Osteoblast (primary cell): ENCODE results near the gene SLC9A5. TPM values are rescaled to one million over a fixed set of nuclear protein-coding genes. Genes with fewer than 3 reads are reported as not detected.

Experiments used
- DNase-seq: peaks from one replicate; pipeline ENCODE4 v3.0.0; 2011; ENCODE audit warnings: low spot score, mixed read lengths; ENCODE audit not compliant: insufficient read length; ENCODE audit errors: missing footprints
- H2AFZ ChIP-seq: 2 replicates; pipeline ENCODE4 v1.6.0; 2011; ENCODE audit warnings: mild to moderate bottlenecking, low read length
- H3K27ac ChIP-seq: 2 replicates; pipeline ENCODE4 v1.5.1; 2011; ENCODE audit warnings: mild to moderate bottlenecking, low read depth, low read length, moderate library complexity
- H3K27me3 ChIP-seq: 2 replicates; pipeline ENCODE4 v1.6.0; 2012; ENCODE audit warnings: mild to moderate bottlenecking, control low read depth, inconsistent platforms, low read length, moderate library complexity; ENCODE audit not compliant: insufficient read depth
- H3K36me3 ChIP-seq: 2 replicates; pipeline ENCODE4 v1.5.1; 2011; ENCODE audit warnings: mild to moderate bottlenecking, low read length, control low read depth, moderate library complexity; ENCODE audit not compliant: insufficient read depth
- H3K4me1 ChIP-seq: 2 replicates; pipeline ENCODE4 v1.5.1; 2011; ENCODE audit warnings: mild to moderate bottlenecking, low read length, control low read depth, moderate library complexity; ENCODE audit not compliant: insufficient read depth
- H3K4me2 ChIP-seq: 2 replicates; pipeline ENCODE4 v1.6.0; 2011; ENCODE audit warnings: mild to moderate bottlenecking, low read length; ENCODE audit not compliant: insufficient read depth
- H3K4me3 ChIP-seq: fragments of 200-600 bp; sonication (generic); 3 replicates; pipeline ENCODE4 v1.5.1; 2012; ENCODE audit warnings: mild to moderate bottlenecking, low read length, inconsistent platforms; ENCODE audit not compliant: insufficient read depth
- H3K79me2 ChIP-seq: 2 replicates; pipeline ENCODE4 v1.6.0; 2012; ENCODE audit warnings: mild to moderate bottlenecking, low read length, control low read depth, inconsistent platforms; ENCODE audit not compliant: insufficient read depth
- H3K9me3 ChIP-seq: 2 replicates; pipeline ENCODE4 v1.5.1; 2011; ENCODE audit warnings: low read depth, low read length, control low read depth
- H4K20me1 ChIP-seq: 2 replicates; pipeline ENCODE4 v1.6.0; 2012; ENCODE audit warnings: mild to moderate bottlenecking, low read length, control low read depth; ENCODE audit not compliant: insufficient read depth
- total RNA-seq: library from RNA; depleted of rRNA; stranded (reverse); fragments of >200 nt; gene quantifications from 2 replicates; pipeline ENCODE4 v1.2.3, GENCODE V29; 2012
- TF ChIP-seq, protein P1 (sequence below): IDR thresholded peaks from 2 replicates; pipeline ENCODE4 v1.5.1; 2011; ENCODE audit warnings: mild to moderate bottlenecking, low read depth, low read length, moderate library complexity; ENCODE audit errors: extremely low read depth

SLC9A5 gene
- total RNA-seq, 1 donor, result 3.6 TPM

DNA sequence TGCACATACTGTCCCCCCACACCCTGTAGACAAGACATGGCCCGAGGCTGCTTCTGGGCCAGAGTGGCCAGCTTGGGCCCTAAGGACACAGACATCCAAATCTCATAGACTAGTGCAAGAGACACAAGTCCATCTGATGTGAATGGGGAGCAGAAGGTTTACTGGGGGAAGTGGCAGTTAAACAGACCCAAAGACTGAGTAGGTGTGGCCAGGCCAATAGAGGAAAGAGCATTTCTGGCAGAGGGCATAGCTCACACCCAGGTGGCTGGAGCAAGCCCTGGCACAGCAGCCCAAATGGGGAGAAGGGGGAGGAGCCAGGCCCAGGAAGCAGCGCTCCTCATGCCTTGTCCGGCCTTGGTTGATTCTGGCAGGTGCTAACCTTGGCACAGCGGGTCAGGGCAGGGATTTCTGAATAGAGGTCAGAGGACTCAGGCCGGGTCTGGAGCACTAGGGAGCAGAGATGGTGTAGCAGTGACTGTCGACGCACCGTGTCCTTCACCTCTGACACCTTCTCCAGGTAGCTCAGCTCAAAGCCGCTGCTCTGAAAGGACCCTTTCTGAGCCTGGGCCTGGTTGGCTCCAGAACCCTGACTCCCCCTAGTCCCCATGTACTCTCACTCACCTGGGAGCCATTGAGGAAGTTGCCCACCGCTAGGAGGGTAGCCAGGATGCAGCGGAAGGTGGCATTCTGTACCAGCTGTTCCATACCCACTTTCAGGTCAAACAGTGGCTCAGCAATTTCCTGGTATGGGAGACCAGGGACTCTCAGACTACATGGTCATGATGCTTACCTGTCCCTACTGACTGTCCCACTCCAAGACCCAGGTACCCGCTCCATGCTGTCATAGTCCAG, 17.7 kb upstream of the SLC9A5 start:
- peak; percentile 72 for DNase-seq
- peaks cover 71% of the 10 kb centered on the region for H3K36me3 ChIP-seq
- no peak overlapping the region for H3K4me3 ChIP-seq
- no peaks in the 10 kb centered on the region for H3K27me3 ChIP-seq
- no peak overlapping the region for H2AFZ ChIP-seq
- H3K79me2 ChIP-seq, result peaks cover 50% of the 10 kb centered on the region
- no peaks in the 10 kb centered on the region for H3K9me3 ChIP-seq
- H3K27ac ChIP-seq, result no peak overlapping the region
- TF ChIP-seq, protein P1, sequence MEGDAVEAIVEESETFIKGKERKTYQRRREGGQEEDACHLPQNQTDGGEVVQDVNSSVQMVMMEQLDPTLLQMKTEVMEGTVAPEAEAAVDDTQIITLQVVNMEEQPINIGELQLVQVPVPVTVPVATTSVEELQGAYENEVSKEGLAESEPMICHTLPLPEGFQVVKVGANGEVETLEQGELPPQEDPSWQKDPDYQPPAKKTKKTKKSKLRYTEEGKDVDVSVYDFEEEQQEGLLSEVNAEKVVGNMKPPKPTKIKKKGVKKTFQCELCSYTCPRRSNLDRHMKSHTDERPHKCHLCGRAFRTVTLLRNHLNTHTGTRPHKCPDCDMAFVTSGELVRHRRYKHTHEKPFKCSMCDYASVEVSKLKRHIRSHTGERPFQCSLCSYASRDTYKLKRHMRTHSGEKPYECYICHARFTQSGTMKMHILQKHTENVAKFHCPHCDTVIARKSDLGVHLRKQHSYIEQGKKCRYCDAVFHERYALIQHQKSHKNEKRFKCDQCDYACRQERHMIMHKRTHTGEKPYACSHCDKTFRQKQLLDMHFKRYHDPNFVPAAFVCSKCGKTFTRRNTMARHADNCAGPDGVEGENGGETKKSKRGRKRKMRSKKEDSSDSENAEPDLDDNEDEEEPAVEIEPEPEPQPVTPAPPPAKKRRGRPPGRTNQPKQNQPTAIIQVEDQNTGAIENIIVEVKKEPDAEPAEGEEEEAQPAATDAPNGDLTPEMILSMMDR, result no peak
- no peak overlapping the region for H3K4me2 ChIP-seq
- peaks cover 11% of the 10 kb centered on the region for H3K4me1 ChIP-seq
- peaks cover 22% of the 10 kb centered on the region for H4K20me1 ChIP-seq

DNA sequence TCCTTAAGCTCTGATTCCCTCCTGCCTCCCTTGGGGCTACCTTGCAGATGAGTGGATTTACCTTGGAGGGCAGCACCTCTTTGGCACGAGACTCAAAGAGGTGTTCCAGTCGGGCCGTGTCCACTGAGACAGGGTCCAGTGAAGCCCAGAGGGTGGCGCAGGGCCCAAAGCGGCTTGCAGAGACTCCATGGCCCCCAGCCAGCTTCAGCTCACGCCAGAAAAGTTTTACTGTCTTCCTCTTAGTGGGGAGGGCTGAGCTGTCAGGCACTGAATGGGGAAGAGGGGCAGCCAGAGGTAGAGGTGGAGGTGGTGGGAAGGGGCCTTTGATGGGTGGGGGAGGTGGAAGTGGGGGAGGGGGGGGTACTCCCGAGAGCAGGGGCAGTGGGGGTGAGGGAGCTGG, 15.2 kb upstream of the SLC9A5 start:
- peaks cover 85% of the 10 kb centered on the region for H3K36me3 ChIP-seq
- no peak overlapping the region for H2AFZ ChIP-seq
- no peak overlapping the region for H3K4me3 ChIP-seq
- no peaks in the 10 kb centered on the region for H3K27me3 ChIP-seq
- peak; percentile 26 for DNase-seq
- H3K79me2 ChIP-seq, result peaks cover 41% of the 10 kb centered on the region
- no peaks in the 10 kb centered on the region for H3K9me3 ChIP-seq
- TF ChIP-seq, protein P1, result no peak
- H3K4me2 ChIP-seq, result no peak overlapping the region
- peaks cover 5% of the 10 kb centered on the region for H3K4me1 ChIP-seq
- no peak overlapping the region for H3K27ac ChIP-seq
- peaks cover 13% of the 10 kb centered on the region for H4K20me1 ChIP-seq

DNA sequence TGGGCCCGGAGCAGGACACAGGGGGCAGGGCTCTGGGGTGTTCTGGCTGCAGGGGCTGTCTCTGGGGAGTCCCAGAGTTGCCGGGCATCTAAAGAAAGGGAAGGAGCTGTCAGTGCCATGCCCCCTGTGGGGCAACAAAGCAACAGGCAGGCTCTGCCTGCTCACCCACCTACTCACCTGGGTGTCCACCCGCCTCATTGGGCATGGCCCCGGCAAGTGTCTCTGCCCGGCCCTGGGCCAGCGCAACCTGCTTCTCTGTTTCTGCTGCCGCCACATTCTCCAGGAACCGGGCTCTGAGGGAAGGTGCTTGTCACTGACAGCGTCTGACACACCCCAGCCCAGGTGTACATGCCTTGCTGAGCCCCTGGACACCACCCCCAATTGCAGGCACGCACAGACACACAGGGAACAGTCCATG, 14.6 kb upstream of the SLC9A5 start:
- no peaks in the 10 kb centered on the region for H3K9me3 ChIP-seq
- peaks cover 5% of the 10 kb centered on the region for H3K4me1 ChIP-seq
- peaks cover 85% of the 10 kb centered on the region for H3K36me3 ChIP-seq
- DNase-seq, result no peak
- peaks cover 8% of the 10 kb centered on the region for H4K20me1 ChIP-seq
- no peak overlapping the region for H3K27ac ChIP-seq
- H3K4me3 ChIP-seq, result no peak overlapping the region
- no peaks in the 10 kb centered on the region for H3K27me3 ChIP-seq
- no peak overlapping the region for H2AFZ ChIP-seq
- H3K79me2 ChIP-seq, result peaks cover 41% of the 10 kb centered on the region
- H3K4me2 ChIP-seq, result no peak overlapping the region
- TF ChIP-seq, protein P1, result no peak

GRCh38 chr16:67235816-67236562, 12.8 kb upstream of the SLC9A5 start:
- no peak overlapping the region for H2AFZ ChIP-seq
- H3K27ac ChIP-seq, result no peak overlapping the region
- H3K79me2 ChIP-seq, result peaks cover 40% of the 10 kb centered on the region
- TF ChIP-seq, protein P1, result no peak
- no peaks in the 10 kb centered on the region for H3K27me3 ChIP-seq
- peaks cover 15% of the 10 kb centered on the region for H3K4me1 ChIP-seq
- H3K36me3 ChIP-seq, result peaks cover 76% of the 10 kb centered on the region
- DNase-seq, result peak; percentile 27
- H4K20me1 ChIP-seq, result peaks cover 10% of the 10 kb centered on the region
- no peak overlapping the region for H3K4me3 ChIP-seq
- no peaks in the 10 kb centered on the region for H3K9me3 ChIP-seq
- no peak overlapping the region for H3K4me2 ChIP-seq
